PFSK-1 (cell line): ENCODE data around the gene TAF11L14. TPM values are rescaled to one million over a fixed set of nuclear protein-coding genes. Genes with fewer than 3 reads are reported as not detected.
"Not testable (repeated sequence)": the region's sequence is repeated elsewhere in the genome, so short reads cannot be mapped to it uniquely, and the experiment has no call there.

Experiments used
- FOXP2 ChIP-seq: optimal IDR thresholded peaks from 2 replicates; pipeline ENCODE3; 2011; ENCODE audit warnings: borderline replicate concordance, control low read depth, inconsistent platforms; ENCODE audit not compliant: insufficient read depth; ENCODE audit errors: extremely low read length, extremely low read depth
- POLR2AphosphoS5 ChIP-seq: IDR thresholded peaks from 2 replicates; pipeline ENCODE4 v1.6.1; 2012; ENCODE audit warnings: low read depth, mild to moderate bottlenecking, control low read depth, low read length, moderate library complexity
- SIN3A ChIP-seq: IDR thresholded peaks from 2 replicates; pipeline ENCODE4 v1.6.1; 2012; ENCODE audit warnings: mild to moderate bottlenecking, low read length, moderate library complexity, borderline replicate concordance; ENCODE audit not compliant: insufficient read depth
- TAF1 ChIP-seq: IDR thresholded peaks from 2 replicates; pipeline ENCODE4 v1.6.1; 2012; ENCODE audit warnings: low read length, control low read depth, borderline replicate concordance; ENCODE audit not compliant: insufficient read depth
- polyA plus RNA-seq: library from polyadenylated mRNA; unstranded; fragments of >200 nt; gene quantifications from one replicate; pipeline ENCODE4 v1.2.1, GENCODE V29; 2012; ENCODE audit warnings: low read depth, missing spikeins; ENCODE audit not compliant: insufficient read length
- TF ChIP-seq, protein P1 (sequence below), 2 experiments: IDR thresholded peaks; 2 replicates each; pipeline versions ENCODE4 v1.6.1 to v1.8.0; 2011 to 2012; ENCODE audit warnings: low read depth in 2 of 2, low read length in 2 of 2, control low read depth in 1 of 2, inconsistent platforms in 1 of 2, mild to moderate bottlenecking in 1 of 2, moderate library complexity in 1 of 2; ENCODE audit not compliant: insufficient read depth in 1 of 2

Gene TAF11L14
- not detected for polyA plus RNA-seq

DNA sequence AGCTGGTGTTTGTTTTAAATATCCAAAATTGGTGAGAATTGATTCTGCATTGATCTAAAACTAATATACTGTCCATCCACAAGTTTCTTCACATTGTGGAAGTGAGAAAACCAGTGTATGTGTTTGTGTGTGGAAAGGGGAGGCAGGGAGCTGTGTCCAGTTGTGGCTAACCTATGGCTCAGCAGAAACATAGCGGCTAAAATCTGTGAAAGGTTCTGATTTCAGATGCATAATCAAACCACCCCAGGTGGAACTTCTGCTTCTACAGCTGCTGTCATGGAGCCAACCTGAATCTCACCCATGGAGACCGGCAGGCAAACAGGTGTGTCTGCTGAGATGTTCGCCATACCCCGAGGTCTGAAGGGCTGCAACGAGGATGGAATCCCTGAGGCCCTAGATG is at the start of gene TAF11L14:
Gene TAF11L14 (plus strand): TSS at position 301 of the 400 bp plus-strand sequence.
- TF ChIP-seq TAF1: no peak
- no peak for TF ChIP-seq FOXP2
- no peak for TF ChIP-seq SIN3A
- TF ChIP-seq POLR2AphosphoS5: no peak

DNA sequence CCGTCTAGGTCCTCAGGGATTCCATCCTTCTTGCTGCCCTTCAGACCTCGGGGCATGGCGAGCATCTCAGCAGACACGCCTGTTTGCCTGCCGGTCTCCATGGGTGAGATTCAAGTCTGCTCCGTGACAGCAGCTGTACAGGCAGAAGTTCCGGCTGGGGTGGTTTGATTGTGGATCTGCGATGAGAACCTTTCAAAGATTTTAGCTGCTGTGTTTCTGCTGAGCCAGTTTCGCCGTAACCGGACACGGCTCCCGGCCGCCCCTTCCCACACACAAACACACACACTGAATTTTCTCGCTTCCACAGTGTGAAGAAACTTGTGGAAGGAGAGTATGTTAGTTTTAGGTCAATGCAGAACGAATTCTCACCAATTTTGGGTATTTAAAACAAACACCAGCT is 48.6 kb upstream of the TAF11L14 start, which contains the start of gene TAF11L7:
Gene TAF11L7 (minus strand): TSS at position 101 of the 400 bp plus-strand sequence.
- TF ChIP-seq FOXP2, POLR2AphosphoS5: not testable (repeated sequence)
- TF ChIP-seq, protein P1, sequence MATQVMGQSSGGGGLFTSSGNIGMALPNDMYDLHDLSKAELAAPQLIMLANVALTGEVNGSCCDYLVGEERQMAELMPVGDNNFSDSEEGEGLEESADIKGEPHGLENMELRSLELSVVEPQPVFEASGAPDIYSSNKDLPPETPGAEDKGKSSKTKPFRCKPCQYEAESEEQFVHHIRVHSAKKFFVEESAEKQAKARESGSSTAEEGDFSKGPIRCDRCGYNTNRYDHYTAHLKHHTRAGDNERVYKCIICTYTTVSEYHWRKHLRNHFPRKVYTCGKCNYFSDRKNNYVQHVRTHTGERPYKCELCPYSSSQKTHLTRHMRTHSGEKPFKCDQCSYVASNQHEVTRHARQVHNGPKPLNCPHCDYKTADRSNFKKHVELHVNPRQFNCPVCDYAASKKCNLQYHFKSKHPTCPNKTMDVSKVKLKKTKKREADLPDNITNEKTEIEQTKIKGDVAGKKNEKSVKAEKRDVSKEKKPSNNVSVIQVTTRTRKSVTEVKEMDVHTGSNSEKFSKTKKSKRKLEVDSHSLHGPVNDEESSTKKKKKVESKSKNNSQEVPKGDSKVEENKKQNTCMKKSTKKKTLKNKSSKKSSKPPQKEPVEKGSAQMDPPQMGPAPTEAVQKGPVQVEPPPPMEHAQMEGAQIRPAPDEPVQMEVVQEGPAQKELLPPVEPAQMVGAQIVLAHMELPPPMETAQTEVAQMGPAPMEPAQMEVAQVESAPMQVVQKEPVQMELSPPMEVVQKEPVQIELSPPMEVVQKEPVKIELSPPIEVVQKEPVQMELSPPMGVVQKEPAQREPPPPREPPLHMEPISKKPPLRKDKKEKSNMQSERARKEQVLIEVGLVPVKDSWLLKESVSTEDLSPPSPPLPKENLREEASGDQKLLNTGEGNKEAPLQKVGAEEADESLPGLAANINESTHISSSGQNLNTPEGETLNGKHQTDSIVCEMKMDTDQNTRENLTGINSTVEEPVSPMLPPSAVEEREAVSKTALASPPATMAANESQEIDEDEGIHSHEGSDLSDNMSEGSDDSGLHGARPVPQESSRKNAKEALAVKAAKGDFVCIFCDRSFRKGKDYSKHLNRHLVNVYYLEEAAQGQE (IDR thresholded peaks at IDR 0.05; ENCODE audit: insufficient read depth in 1 of 2, low read depth in 2 of 2, low read length in 2 of 2): not testable (repeated sequence)

DNA sequence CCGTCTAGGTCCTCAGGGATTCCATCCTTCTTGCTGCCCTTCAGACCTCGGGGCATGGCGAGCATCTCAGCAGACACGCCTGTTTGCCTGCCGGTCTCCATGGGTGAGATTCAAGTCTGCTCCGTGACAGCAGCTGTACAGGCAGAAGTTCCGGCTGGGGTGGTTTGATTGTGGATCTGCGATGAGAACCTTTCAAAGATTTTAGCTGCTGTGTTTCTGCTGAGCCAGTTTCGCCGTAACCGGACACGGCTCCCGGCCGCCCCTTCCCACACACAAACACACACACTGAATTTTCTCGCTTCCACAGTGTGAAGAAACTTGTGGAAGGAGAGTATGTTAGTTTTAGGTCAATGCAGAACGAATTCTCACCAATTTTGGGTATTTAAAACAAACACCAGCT is 43.4 kb upstream of the TAF11L14 start, which contains the start of gene TAF11L8:
Gene TAF11L8 (minus strand): TSS at position 101 of the 400 bp plus-strand sequence.
- not testable (repeated sequence) for TF ChIP-seq POLR2AphosphoS5, FOXP2
- TF ChIP-seq, protein P1 (IDR thresholded peaks at IDR 0.05; ENCODE audit: insufficient read depth in 1 of 2, low read depth in 2 of 2, low read length in 2 of 2): not testable (repeated sequence)

DNA sequence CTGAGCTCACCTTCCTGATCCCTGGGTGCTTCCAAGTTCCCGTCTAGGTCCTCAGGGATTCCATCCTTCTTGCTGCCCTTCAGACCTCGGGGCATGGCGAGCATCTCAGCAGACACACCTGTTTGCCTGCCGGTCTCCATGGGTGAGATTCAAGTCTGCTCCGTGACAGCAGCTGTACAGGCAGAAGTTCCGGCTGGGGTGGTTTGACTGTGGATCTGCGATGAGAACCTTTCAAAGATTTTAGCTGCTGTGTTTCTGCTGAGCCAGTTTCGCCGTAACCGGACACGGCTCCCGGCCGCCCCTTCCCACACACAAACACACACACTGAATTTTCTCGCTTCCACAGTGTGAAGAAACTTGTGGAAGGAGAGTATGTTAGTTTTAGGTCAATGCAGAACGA is 40.0 kb upstream of the TAF11L14 start, which contains the start of gene TAF11L9:
Gene TAF11L9 (minus strand): TSS at position 140 of the 400 bp plus-strand sequence.
- not testable (repeated sequence) for TF ChIP-seq SIN3A, FOXP2
- TF ChIP-seq, protein P1 (IDR thresholded peaks at IDR 0.05; ENCODE audit: insufficient read depth in 1 of 2, low read depth in 2 of 2, low read length in 2 of 2): not testable (repeated sequence)

DNA sequence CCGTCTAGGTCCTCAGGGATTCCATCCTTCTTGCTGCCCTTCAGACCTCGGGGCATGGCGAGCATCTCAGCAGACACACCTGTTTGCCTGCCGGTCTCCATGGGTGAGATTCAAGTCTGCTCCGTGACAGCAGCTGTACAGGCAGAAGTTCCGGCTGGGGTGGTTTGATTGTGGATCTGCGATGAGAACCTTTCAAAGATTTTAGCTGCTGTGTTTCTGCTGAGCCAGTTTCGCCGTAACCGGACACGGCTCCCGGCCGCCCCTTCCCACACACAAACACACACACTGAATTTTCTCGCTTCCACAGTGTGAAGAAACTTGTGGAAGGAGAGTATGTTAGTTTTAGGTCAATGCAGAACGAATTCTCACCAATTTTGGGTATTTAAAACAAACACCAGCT is 36.5 kb upstream of the TAF11L14 start, which contains the start of gene TAF11L10:
Gene TAF11L10 (minus strand): TSS at position 101 of the 400 bp plus-strand sequence.
- not testable (repeated sequence) for TF ChIP-seq SIN3A, FOXP2
- TF ChIP-seq, protein P1 (IDR thresholded peaks at IDR 0.05; ENCODE audit: insufficient read depth in 1 of 2, low read depth in 2 of 2, low read length in 2 of 2): not testable (repeated sequence)
